ENCODE results near the gene TRAF3IP3. TPM values are rescaled to one million over a fixed set of nuclear protein-coding genes. Genes with fewer than 3 reads are reported as not detected.
A peak's percentile ranks its signal among the peaks of the same experiment; 100 is the strongest.

TRAF3IP3 gene
- polyA plus RNA-seq, 3 donors = 0.22 to 6.3 (median 1.8) TPM

DNA sequence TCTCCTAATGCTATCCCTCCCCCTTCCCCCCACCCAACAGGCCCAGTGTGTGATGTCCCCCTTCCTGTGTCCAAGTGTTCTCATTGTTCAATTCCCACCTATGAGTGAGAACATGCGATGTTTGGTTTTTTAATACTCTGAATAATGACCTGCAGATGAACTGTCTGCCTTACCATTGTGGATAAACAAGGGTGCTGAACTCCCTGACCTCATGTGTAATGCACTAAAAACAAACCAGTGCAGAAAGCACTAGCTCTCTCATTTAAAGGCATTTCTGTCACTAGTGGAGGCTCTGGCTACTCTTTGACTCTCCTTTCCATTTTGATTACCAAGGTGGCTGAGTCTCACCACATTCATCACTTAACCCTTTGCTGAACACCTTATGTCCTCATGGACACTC lies 23.1 kb upstream of the TRAF3IP3 start:
- no peak overlapping the region for H3K27ac ChIP-seq (ENCODE audit: low read depth, low read length)
- WGBS, 3 donors = 66 to 81% (median 67%) methylated on average over 1 of the region's 1 CpG

DNA sequence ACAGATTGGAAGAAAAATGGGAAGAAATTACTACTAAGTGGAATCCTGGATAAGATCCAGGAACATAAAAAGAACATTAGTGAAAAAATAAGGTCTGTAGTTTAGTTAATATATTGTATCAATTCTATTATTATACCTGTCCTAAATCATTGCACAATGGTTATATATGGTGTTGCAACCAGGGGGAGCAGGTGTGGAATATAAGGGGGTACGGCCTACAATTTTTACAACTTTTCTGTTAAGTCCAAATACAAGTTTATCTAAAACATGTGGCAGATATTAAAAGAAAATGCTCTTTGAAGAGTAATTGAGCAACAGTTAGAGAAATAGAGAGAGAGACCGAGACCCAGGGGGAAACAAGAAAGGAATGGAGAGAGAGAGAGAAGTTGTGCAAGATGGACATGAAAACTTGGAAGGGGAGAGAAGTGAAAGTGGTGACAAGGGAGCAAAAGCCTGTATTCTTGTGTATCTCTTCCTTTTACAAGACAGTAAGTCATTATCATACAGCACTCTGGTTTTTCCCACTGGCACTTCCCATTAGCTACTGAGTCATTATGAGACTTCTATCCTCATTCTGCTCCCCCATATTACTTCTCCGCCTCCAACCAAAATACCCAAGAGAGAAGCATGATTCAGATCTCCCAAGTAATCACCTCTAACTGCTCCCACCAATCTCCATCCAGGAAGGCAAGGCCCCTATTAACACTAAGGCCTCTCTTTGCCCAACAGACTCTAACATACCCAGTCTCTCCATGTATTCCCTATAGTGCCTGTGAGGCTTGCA lies 22.3 kb upstream of the TRAF3IP3 start:
- 44 to 84% (median 55%) methylated on average over 3 of the region's 3 CpGs for WGBS, 3 donors
- no peak overlapping the region for H3K27ac ChIP-seq (ENCODE audit: low read depth, low read length)

DNA sequence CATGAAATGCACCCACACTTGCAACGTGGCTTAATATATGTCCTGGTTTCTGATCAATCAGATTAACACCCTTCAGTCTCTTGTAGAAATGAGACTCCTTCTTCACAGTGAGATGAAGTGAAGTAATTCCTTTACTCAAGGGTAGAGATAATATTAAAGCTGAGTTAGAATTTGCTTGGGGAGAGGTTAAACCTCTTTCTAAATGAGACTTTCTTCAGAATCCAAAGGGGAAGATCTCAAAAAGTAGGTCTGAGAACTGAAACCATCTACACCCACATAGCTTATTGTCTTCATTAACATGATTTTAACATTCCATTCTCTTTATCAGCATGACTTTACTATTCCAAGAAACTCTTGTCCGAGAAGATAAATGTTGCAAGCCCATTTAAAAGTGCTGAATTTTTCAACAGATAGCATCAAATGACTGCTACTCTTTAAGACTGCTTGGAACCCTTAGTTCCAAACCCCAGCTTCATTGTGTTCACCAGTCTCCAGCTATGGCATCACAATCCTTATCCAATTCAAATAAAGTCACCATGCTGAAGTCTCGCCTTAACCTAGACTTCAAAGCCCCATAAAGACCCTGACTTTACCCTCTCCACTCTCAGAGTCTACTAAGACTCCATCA lies 19.2 kb upstream of the TRAF3IP3 start:
- H3K27ac ChIP-seq (ENCODE audit: low read depth, low read length) = no peak overlapping the region
- 66 to 76% (median 67%) methylated on average over 3 of the region's 3 CpGs for WGBS, 3 donors

DNA sequence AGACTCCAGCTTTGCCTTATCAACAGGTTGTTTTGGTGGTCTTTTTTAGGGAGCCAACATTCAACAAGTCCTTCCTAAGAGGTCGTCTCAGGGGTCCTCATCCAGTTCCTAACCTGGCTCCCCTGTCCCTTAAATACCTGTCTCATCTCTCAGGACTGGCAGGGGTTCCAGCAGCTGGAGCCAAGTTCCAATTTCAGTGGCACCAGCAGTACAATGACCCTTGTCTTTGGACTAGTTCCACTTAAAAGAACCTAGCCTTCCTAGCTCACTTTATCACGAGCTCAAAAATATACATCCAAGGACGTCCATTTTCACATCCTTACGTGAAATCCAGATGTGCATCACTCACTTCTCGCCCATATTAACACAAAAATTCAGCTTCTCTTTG lies 18.7 kb upstream of the TRAF3IP3 start:
- H3K27ac ChIP-seq (ENCODE audit: low read depth, low read length) = no peak overlapping the region
- WGBS, 3 donors = 80 to 90% (median 81%) methylated on average over 5 of the region's 5 CpGs

DNA sequence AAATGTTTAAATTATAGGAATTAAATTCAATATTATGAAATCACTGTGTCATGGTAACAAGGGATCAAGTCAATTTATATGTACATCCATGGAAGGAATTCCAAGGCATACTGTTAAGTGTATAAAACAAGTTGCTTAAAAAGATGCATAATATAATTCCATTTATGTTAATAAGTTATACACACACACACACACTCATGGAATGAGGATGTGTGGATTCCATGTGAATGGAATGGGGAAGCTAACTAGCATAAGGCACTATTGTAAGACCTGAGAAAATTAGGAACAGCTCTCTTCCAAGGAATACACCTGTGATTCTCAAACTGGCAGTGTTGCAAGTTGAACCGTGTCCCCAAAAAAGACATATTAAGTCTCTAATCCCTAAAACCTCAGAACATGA lies 17.6 kb upstream of the TRAF3IP3 start:
- H3K27ac ChIP-seq (ENCODE audit: low read depth, low read length) = no peak overlapping the region
- WGBS, 3 donors = 85 to 97% (median 95%) methylated on average over 1 of the region's 1 CpG

DNA sequence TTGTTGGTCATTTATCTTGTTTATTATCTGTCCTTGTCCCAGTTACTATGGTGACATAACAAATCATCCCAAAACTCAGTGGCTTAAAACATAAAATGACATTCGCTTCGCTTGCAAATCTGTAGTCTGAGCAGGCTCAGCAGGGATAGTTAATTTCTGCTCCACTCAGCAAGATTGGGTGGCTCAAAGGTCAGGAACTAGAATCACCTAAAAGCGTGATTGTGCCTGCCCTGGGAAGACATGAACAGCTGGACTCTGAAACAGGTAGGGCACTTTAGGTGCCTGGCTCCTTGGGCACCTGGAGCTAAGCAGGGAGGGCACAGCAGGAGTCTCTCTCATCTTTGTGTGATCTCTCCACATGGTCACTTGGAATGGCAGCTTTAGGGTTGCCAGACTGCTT lies 14.7 kb upstream of the TRAF3IP3 start:
- 78 to 91% (median 87%) methylated on average over 3 of the region's 3 CpGs for WGBS, 3 donors

DNA sequence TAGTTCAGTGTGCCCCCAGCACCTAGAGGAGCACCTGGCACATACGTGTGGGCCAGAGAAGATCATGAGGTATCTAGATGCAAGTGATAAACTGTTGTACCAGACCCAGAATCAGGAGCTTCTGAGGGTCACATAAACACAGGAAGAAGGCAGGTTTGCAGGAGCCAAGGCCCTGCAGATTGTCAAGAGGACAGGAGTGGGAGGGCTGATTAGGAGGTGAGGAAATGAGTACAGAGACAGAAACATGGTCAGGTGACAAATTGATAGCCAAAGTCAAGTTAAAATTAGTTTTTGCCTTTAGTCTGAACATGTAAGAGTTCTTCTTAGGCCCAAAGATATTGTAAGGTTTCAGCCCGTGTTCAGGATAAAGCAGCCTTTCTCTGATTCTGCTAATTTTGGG lies 14.0 kb upstream of the TRAF3IP3 start:
- WGBS, 3 donors = 46 to 72% (median 68%) methylated on average over 2 of the region's 2 CpGs
- H3K27ac ChIP-seq (ENCODE audit: low read depth, low read length) = no peak overlapping the region

More for the DNA sequence above, 14.7 kb upstream of the TRAF3IP3 start:
- no peak overlapping the region for H3K27ac ChIP-seq (ENCODE audit: low read depth, low read length)

DNA sequence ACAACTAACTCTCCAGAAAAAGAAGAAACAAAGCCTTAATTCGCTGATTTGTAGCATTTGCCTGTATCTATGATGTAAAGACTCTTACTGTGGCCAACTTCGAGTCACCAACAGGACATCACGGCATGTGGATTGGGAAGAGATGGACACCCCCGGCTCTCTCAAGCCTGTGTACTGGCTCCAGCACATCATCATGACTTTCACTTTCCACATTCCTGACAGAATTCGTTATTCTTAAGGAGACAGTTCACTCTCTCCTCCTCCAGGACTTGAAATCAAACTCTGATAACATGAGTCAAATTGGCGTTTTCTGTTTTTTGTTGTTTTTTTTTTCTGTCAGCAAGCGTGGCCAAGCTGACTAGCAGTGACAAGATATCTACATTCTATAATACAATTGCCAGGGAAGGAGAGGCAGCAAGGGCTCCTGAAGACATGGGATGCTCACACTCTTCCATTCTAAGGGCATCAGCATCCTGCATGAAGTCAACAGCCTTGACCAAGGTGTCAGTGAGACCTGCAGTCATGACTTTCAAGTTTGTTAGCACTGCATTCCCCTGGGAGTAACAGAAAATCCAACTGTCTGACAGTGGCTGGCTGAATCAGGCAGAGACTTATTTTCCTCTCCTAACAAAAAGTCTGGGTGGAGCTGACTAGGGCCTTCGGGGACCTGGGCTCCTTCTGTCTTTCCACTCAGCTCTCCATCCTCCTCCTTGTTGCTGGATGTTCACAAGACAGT lies 13.3 kb upstream of the TRAF3IP3 start:
- no peak overlapping the region for H3K27ac ChIP-seq (ENCODE audit: low read depth, low read length)
- 48 to 53% (median 51%) methylated on average over 8 of the region's 8 CpGs for WGBS, 3 donors

DNA sequence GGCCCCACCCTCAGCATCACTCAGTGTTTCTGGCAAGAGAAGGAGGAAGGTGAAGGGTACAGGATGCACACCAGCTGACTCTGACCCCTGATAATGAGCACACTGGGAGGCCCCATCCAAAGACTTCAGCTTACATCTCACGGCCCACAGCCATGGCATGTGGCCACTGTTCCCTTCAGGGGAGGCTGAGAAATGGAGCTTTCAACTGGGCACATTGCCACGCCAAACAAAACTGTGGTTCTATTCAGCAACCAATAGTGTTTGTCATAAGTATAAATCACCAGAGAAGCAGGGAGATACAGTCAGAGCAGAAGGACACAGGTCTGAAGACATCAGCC lies 12.7 kb upstream of the TRAF3IP3 start:
- no peak overlapping the region for H3K27ac ChIP-seq (ENCODE audit: low read depth, low read length)
- WGBS, 3 donors = 38 to 49% (median 47%) methylated on average over 2 of the region's 2 CpGs

DNA sequence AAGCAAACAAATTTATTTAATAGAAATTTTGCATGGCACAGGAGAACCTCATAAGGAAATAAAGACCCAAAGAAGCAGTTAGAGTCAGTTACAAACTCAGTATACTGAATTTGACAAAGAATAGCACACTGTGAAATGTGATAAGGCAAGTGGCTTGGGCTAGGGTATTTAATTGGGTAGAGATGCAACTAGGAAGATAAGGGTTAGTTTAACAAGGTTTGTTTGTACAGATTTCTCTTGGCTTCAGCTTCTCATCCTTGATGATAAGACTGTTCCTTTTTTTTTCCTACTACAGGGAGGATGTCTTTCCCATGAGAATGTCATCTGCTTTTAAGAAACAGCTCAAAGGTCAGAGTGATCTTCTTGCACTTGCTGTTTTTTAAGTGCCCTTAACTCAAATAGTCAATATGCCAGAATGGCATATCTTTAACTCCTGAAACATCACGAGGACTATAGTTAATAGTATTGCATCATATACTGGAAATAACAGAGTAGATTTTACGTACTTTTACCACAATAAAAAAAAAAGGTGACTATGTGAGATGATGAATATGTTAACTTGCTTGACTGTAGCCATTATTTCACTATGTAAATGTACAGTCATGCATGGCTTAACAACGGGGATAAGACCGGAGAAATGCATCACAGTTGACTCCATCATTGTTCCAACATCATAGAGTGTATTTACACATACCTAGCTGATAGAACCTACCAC lies 9.2 kb upstream of the TRAF3IP3 start:
- H3K27ac ChIP-seq (ENCODE audit: low read depth, low read length) = no peak overlapping the region
- 61 to 67% (median 65%) methylated on average over 4 of the region's 4 CpGs for WGBS, 3 donors

- H3K27ac ChIP-seq (ENCODE audit: low read depth, low read length) = no peak overlapping the region
- WGBS, 3 donors = 10 to 18% (median 17%) methylated on average over 37 of the region's 37 CpGs
Measured at GRCh38 chr1:209747580-209748262, 8.1 kb upstream of the TRAF3IP3 start.

DNA sequence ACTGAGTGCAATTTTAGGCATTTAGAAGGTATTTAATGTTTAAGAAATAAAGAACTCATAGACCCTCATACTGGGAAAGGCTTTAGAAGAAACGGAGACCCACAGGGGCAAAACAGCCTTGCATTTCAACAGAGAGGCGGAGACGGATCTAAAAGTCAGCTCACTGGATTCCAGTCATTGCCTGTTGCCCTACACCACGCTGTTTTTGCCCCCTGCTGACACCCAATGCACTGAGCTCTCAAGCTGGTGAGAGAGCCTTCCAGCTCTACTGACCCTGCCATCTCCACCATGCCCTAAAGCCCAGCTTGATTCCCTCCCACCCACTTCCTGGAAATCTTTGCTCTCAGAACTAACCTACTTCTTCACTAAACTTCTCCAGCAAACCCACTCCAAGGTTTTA lies 7.2 kb upstream of the TRAF3IP3 start:
- WGBS, 3 donors = 62 to 73% (median 66%) methylated on average over 4 of the region's 4 CpGs
- no peak overlapping the region for H3K27ac ChIP-seq (ENCODE audit: low read depth, low read length)

DNA sequence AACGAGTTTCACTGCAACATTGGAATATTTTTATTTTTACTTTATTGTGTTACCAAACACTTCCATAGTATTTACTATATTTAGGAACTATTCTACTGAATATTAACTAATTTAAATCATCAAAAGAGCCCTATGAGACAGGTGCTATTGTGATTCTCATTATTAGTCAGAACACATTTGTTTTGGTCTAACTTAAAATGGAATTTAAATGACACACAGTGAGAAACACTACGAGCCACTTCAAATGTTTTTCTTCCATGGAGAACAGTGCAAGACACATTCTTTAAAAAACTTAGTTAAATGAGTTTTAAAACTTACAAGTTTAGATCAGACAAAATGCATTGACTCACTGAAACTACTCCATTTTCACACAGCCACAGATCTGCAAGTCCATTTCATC lies 6.6 kb upstream of the TRAF3IP3 start:
- H3K27ac ChIP-seq (ENCODE audit: low read depth, low read length) = no peak overlapping the region
- WGBS, 3 donors = 65 to 76% (median 76%) methylated on average over 2 of the region's 2 CpGs

- WGBS, 3 donors = 56 to 61% (median 60%) methylated on average over 6 of the region's 6 CpGs
- no peak overlapping the region for H3K27ac ChIP-seq (ENCODE audit: low read depth, low read length)
Measured at GRCh38 chr1:209749670-209750323, 6.1 kb upstream of the TRAF3IP3 start.

DNA sequence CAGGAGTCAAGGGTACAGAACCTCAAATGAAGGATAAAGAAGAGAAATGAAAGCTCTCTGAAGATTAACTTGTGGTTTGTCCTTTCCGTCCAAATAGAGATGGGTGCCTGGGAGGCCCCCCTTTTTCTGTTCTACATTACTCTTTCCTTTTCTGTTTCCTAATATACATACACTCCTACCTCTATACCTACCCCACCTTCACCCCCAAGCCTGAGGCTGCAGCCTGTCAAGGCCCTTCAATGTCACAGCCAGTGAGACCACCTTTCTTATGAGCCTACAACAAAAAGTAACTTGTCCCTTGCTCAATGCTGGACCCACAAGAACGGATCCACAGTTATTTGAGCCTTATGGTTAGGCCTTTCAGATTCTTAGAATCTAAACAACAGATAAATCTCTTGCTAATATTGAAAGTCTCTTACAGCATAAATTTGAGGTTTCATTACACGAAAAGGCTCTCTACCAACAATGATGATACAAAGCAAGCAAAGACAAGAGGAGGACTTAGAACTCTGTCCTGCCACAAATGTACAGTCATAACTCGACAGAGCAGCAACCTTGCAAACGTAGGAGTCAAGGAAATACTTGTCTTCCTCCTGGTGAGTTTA lies 4.1 kb upstream of the TRAF3IP3 start:
- WGBS, 3 donors = 47 to 58% (median 57%) methylated on average over 5 of the region's 5 CpGs
- no peak overlapping the region for H3K27ac ChIP-seq (ENCODE audit: low read depth, low read length)

GRCh38 chr1:209752890-209753289 lies 3.0 kb upstream of the TRAF3IP3 start:
- 68 to 80% (median 70%) methylated on average over 3 of the region's 3 CpGs for WGBS, 3 donors

GRCh38 chr1:209755256-209755655 lies 597 bp upstream of the TRAF3IP3 start:
- H3K27ac ChIP-seq (ENCODE audit: low read depth, low read length) = peak overlapping the region; percentile 31
- WGBS, 3 donors = 63 to 84% (median 69%) methylated on average over 1 of the region's 1 CpG

More at GRCh38 chr1:209752890-209753289, 3.0 kb upstream of the TRAF3IP3 start:
- no peak overlapping the region for H3K27ac ChIP-seq (ENCODE audit: low read depth, low read length)
